Stimulated activated CD8-positive, alpha-beta memory T cell treated with anti-CD3 and anti-CD28 coated beads, Interleukin-7, amount 100 ng/mL, for 4 hours (primary cell): ENCODE results near the gene HCLS1.
A peak's percentile ranks its signal among the peaks of the same experiment; 100 is the strongest.
"Not testable (repeated sequence)": the region's sequence is repeated elsewhere in the genome, so short reads cannot be mapped to it uniquely, and the experiment has no call there.

ENCODE experiments used
- DNase-seq, 2 donors: peaks; one replicate each; pipeline ENCODE4 v3.0.0-alpha.2; 2020; ENCODE audit warnings: low read depth in 2 of 2

The HCLS1 gene, protein sequence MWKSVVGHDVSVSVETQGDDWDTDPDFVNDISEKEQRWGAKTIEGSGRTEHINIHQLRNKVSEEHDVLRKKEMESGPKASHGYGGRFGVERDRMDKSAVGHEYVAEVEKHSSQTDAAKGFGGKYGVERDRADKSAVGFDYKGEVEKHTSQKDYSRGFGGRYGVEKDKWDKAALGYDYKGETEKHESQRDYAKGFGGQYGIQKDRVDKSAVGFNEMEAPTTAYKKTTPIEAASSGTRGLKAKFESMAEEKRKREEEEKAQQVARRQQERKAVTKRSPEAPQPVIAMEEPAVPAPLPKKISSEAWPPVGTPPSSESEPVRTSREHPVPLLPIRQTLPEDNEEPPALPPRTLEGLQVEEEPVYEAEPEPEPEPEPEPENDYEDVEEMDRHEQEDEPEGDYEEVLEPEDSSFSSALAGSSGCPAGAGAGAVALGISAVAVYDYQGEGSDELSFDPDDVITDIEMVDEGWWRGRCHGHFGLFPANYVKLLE

DNA sequence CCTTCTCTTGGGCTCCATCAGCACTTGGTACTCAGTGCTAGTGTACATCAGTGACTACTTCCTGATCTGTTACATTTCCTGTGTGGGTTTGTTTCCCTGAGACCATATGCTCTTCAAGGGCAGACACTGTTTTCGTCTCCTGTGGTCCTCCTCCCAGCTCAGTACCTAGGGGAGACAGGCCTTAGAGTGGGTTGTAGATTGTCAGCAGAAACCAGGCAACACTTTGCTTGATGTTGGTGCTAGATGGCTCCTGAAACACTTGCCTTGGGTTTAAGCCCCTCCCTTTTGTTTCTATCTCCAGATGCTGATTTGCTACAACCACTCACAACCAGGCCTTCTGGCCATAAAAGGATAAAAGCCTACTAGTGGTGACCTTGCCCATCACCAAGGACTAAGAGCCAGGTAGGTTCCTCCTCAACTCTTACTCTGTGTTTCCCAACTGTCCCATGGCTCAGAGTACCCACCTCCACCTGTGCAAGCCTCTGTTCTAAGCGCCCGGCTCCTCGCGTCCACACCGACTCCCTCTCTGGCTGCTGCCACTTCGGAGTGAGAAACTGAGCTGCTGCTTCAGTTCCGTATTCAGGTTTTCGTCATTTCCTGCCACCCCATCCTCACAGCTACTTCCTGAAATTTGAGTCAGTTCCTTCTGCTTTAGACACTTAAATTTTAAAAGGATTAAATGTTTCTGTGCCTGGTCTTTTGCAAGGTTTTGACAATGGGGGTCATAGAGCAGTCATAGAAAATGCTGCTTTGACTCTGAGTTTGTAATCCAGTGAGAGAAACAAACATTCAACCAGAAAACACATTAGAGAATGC lies at the start of gene HCLS1:
TSS of gene HCLS1 (minus strand) at position 548 of the 816 bp plus-strand sequence. CDS start 2,556 bp downstream, outside the sequence.
- DNase-seq, result peak; percentile 52 to 72

DNA sequence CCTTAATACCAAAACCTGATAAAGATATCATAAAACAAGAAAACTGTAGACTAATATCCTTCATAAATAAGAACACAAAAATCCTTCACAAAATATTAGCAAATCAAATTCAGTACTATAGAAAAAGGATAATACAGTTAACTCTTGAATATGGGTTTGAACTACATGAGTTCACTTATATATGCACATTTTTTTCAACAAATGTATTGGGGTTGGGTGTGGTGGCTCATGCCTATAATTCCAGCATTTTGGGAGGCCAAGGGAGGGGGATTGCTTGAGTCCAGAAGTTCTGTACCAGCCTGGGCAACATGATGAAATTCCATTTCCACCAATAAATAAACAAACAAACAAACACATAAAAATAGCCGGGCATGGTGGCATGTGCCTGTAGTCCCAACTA lies 49.6 kb upstream of the HCLS1 start:
- DNase-seq, result no peak

DNA sequence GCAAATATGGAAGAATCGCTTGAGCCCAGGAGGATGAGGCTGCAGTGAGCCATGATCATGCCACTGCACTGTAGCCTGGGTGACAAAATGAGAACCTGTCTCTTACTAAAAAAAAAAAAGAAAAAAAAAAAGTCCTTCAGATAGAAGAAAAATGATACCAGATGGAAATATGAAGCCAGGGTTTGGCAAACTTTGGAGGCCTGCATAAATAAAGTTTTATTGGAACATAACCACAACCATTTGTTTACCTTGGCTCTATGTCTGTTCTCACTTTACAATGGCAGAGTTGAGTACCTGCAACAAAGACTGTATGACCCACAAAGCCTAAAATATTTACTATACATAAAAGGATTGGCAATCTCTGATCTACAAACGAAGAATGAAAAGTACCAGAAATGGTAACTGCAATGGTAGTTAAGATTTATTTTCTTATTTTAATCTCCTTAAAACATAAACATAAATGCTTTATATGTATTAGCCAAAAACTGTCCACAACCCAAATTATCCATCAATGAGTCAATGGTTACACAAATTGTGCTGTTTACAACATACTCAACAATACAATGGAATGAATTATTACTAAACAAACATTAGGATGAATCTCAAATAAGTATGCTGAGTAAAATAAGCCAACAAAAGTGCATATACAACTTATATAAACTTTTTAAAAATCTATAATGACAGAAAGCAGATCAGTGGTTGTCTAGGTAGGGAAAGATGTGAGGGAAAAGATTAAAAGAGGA lies 47.0 kb upstream of the HCLS1 start:
- no peak for DNase-seq

DNA sequence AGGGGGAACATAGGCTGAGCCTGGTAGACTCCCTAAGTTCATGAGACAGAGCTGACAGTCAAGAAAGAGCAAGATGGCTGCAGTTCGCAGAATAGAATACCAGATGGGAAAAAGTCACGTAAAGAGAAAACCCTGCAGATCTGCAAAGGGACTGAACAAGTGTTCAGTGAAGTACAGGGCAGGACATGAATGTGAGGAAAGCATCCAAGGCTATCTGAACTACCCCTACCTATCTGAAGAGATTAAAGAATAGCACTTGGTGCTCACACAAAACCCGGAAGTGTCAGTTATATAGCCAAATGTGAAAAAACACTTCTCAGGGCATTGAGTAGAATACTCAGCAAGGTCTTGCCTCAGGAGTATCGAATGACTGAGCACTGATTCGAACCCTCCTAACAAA lies 44.8 kb upstream of the HCLS1 start:
- no peak for DNase-seq

DNA sequence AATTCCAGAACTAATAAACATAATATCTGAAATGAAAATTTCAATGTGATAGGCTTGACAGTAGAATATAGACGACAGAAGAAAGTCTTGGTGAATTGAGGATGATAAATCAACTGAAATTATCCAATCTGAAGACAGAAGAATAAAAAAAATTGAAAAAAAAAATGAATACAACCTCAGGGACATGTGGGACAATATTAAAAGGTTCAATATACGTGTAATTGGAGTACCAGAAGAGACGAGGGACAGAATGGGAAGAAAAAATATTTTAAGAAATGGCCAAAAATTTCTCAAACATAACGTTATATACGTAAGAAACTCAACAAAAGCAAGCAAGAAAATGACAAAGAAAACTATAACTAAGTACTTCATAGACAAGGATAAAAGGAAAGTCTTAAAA lies 43.3 kb upstream of the HCLS1 start:
- no peak for DNase-seq

DNA sequence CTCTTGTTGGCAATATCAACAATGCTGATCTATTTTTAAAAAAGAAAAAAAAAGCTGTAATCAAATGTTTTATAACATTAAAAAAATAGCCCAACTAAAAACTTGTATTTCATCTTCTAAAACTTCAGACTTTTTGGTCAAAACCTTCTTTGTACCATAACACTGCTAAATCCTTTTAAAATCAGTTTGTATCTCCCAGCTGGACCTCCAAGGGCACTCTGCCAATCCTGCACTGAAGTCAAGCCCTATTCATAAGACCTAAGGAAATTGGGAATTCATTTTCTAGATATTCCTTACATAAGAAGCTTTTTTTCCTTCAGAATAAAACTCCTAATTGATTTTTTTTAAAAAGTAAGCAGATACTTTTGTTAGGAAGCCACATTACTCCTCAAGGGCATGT lies 38.2 kb upstream of the HCLS1 start:
- DNase-seq, result no peak

DNA sequence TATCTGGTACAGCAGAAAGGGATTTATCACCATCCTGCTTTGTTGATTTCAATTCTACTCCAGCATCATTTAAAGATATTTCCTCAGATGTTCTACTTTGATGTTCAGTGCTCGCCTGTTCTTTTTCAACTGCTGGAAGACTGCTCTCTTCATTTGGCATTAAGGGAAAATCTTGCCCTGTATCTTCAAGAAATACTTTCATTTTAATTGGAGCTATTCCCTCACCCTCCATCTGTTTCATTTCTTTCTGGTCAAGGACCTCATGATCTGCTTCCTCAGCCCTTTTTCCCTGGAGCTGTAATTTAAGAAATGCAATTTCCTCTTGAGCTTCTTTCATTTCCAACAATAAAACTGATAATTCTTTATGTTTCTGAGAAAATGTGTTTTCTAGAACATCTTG lies 37.8 kb upstream of the HCLS1 start:
- DNase-seq, result no peak

DNA sequence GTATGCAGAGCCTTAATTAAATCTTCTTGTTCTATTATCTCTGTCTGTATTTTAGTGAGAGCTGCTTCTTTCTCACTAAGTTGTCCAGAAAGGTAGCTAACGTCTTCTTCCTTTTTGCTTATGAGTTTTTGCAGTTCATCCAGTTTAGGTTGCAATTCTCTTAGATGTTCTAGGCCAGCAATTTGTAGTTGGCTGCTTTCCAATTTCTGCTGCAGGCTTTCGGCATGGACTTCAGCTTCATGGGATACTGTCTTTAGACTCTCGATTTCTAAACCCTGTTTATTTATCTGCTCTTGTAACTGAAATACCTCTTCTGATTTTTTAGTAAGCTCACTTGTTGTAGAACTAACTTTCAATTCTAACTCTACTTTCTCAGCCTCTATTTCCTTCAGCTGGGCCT lies 35.5 kb upstream of the HCLS1 start:
- no peak for DNase-seq

DNA sequence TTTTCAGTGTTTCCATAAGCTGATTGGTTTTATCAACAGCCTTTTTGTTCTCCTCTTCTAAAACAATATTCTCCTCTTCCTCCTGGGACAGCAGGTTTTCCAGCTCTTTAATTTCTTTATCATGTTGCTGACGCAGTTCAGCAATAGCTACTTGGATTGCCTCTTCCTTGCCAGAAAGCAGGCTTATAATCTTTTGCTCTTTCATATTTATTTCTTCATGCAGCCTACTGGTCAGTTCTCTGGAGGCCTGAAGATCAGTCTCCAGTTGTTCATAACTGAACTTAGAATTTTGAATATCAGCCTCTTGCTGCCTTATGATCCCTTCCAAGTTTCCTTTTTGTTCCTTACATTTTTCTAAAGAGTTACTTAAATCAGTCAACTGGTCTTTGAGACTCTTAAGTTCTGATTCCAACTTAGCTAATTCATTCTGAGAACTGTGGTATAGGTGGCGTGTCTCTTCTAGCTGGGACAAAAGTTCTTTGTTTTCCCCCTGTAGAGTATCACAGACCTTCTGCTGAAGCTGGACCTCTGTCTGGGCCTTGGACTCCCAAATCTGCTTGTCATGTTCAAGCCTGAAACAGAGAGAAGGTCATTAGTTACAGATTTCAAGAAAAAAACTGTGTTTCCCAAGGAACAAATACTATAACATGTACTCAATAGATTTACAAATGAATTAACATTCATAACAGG lies 31.5 kb upstream of the HCLS1 start:
- no peak for DNase-seq

DNA sequence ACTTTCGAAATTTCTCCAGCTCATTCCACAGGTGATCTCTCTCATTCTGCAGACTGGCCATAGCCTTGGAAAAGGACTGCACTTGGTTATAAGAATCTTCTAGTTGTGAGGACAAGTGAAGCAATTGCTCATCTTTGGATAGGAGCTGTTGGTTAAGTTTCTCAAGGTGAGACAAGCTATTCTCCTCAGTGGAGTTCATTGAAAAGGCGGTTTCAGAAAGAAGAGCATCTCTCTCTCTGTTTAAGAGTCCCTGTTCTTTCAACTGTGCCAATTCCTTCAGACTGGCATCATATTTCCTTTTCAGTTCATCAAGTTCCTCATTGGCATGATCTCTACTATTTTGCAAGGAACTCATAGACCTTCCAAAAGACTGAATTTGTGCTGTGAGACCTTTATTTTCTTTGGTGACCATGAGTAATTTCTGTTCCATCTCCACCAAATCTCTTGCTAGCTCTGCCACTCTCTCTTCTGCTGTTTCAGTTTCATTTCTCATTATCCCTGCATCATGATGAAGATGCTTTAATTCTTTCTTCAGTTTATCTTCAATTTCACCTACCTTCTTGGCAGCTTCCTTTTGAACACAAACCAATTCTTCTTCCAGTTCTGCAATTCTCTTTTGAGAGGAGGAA lies 30.2 kb upstream of the HCLS1 start:
- no peak for DNase-seq

DNA sequence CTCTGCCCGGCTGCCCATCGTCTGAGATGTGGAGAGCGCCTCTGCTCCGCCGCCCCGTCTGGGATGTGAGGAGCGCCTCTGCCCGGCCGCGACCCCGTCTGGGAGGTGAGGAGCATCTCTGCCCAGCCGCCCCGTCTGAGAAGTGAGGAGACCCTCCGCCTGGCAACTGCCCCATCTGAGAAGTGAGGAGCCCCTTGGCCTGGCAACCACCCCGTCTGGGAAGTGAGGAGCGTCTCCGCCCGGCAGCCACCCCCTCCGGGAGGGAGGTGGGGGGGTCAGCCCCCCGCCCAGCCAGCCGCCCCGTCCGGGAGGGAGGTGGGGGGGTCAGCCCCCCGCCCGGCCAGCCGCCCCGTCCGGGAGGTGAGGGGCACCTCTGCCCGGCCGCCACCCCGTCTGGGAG lies 28.0 kb upstream of the HCLS1 start:
- not testable (repeated sequence) for DNase-seq

DNA sequence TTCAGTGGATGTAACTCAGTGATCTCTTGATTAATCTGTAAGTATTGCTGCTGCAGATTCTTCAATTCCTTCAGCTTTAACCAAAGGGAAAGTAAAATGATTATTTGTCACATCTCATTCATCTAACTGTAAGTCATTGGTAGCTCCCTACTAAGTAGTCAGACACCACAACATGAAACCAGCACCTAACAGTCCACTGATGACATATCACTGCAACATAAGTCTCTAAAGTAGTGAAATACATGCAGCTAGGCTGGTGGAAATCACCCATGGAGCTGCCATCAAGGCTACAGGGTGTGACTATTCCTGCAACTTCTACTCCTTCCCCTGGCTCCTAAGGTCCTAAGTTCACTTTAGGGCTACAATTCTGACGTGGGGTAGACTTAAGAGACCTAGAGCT lies 21.1 kb upstream of the HCLS1 start:
- DNase-seq, result no peak

DNA sequence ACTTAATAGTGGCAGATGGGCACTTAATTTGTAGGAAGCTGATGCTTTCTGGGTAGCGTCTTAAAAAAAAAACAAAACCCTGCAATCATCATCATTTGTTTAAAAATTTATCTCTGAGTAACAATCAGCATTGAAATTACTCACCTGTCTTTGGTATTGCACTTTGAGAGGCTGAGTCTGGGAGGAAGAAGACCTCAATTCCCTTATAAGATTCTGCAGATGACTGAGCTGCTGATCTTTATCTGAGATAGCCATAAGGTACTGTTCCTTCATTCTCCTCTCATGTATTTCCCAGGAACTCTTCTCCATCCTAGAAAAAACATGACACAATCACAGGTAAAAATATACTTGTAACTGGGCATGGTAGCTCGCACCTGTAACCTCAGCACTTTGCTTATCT lies 16.4 kb upstream of the HCLS1 start:
- DNase-seq, result no peak

DNA sequence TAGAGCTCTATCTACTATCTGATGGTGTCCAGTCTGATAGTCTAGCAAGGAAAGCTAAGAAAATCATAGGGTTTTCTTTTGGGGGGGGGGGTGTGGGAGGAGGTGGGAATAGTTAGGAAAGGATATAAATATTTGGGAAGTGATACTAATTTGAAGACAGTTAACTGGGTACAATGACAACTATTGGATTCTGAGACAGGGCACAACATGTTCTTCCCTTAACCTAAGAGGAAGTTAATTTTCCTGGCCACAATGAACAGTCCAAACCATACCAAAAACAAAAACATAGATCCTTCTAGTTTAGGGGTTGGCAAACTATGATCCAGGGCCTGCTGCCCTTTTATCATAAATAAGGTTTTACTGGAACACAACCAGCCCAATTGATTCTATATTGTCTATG lies 10.0 kb upstream of the HCLS1 start:
- DNase-seq, result no peak

DNA sequence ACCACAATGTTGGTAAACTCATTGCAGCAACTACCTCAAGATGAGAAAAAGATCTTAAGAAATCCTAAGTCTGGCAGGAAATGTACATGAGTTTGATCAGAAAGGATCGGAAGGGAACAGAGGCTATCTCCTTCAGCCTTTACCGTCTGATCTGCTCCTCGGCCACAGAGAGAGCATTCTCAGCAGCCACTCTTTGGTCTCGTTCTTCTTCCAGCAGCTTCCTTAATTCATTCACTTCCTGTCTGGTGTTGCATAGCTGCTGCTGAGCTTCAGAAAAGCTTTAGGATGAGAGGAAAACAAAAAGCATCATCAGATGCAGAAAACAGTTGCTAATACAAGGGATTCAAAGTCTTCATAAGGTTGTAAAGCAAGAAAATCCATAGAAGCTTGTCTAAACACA lies 6.6 kb upstream of the HCLS1 start:
- no peak for DNase-seq

DNA sequence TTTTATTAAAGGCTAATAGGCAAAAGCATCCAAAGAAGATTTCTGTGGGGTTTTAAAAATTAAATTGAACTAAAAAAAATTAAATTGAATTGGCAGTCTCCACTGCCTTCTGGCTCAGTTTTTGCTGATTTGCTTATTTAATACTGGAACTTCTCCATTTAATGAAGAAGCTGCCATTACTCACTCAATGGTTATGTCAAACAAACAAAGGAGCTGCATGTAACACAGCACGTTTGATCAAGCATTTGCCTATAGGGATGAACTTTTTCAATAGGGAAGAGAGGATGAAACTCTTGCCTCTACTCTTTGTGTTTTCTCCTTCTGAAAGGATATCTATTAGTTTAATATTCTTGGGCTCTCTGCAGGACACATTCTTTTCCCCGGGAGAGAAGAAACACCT lies 4.8 kb upstream of the HCLS1 start:
- DNase-seq, result no peak

DNA sequence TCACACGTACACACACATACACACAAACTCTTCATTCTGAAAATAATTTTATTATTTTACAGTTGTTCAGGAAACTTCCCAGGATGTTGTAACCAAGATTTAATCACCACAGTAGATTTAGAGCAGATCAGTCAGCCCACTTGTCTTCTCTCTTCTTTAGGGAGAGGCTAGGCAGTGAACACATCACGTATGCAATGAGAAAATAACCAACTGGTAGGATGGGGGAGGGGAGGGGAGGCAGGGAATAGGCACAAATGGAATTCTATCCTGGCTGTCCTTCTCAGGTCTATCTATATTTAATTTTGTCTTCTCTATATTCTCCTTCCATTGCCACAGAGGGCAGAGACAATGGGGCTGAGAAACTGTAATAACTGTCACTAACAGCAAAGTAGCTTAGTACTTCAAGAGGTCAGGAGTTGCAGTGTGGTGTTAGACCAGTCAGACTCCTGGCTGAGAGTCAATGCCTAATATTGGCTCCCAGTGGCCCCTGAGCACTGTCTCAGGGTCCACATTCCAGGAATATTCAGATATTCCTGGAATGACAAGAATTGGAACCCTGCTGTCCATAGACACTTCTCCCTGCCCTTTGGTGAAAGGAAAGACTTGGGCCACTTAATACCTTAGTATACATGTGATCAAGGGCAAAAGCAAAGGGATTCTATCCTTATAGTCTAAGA lies 2.6 kb upstream of the HCLS1 start:
- DNase-seq, result no peak

DNA sequence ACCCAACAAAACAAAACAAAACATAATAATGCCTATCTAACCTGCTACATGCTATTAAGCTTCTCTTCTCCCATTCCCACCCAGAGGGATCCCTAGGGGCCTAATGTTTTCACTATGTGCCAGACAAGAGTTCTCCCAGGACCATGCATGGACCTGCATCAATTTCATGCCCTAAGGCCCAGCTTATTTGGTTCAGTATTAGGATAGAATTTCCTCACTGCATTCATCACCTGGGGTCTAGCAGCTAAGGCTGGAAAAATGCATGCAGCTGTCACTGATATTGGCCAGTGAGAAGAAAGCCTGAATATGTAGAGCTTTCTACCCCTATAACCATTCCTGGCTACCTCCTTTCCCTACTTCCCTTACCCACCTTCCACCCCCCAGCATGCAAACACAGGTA lies 2.0 kb upstream of the HCLS1 start:
- no peak for DNase-seq

DNA sequence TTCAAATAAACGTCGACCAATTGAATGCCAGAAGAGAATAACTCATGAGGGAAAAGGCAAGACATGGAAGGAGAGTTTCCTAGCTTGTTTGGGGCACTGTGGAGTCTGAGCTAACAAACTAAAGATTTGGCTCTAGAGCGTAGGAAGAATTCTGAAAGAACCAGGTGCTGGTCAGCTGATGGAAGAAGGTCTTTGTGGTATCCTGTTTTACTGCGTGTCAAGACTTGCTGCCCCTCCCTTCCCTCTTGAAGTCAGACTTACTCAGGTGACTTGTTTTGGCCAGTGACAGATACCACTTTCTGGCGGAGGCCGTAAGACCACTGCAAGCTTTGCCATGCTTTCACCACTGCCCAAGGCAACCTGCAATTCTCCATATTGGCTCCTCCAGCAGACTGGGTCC lies 673 bp upstream of the HCLS1 start:
- no peak for DNase-seq

DNA sequence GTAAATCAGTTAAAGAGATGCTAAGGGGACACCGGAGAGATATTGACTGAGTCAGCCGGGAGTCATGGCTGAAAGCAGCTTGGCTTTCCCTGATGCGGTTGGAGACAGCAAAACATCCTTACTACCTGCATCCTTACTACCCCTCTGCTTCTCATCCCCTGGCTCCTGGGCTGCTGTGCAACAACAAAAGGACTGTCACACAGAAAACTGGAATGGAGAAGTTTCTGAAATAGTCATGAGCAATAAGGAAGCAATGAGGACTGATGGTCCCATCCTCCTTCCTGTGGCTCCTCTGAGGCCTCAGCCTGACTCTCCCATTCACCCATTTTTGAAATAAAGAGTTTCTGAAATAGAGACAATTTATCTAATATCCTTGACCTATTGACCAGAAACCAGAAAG lies 1.1 kb downstream of the HCLS1 start:
- no peak for DNase-seq
